Heart right ventricle (tissue), 16 donors: ENCODE data around the gene JOSD2. TPM values are rescaled to one million over a fixed set of nuclear protein-coding genes. Genes with fewer than 3 reads are reported as not detected.

ENCODE experiments used
- ATAC-seq, 8 donors: fragments of 200-7000 bp; cut with Tn5 transposase; one replicate each; pipeline ENCODE4 v1.9.1; 2020; ENCODE audit warnings: mild to moderate bottlenecking in 8 of 8, moderate library complexity in 8 of 8, moderate number of reproducible peaks in 1 of 8
- DNase-seq, 2 donors: peaks; one replicate each; pipeline ENCODE4 v3.0.0-alpha.2; 2020
- H3K27ac ChIP-seq, 10 donors: fragments of 200-600 bp; sonication (generic) in 2 of 10; one replicate each; pipeline versions ENCODE4 v1.5.0 to v1.8.0; 2020 to 2022; ENCODE audit warnings: mild to moderate bottlenecking in 3 of 10
- H3K27me3 ChIP-seq, 7 donors: fragments of 200-600 bp; one replicate each; pipeline ENCODE4 v1.8.0; 2021 to 2022; ENCODE audit warnings: mild to moderate bottlenecking in 2 of 7
- H3K36me3 ChIP-seq, 9 donors: fragments of 200-600 bp; sonication (generic) in 1 of 9; one replicate each; pipeline versions ENCODE4 v1.5.0 to v1.8.0; 2020 to 2022; ENCODE audit warnings: mild to moderate bottlenecking in 2 of 9
- H3K4me1 ChIP-seq, 9 donors: fragments of 200-600 bp; sonication (generic) in 1 of 9; one replicate each; pipeline versions ENCODE4 v1.5.0 to v1.8.0; 2020 to 2022; ENCODE audit warnings: mild to moderate bottlenecking in 4 of 9
- H3K4me3 ChIP-seq, 10 donors: fragments of 200-600 bp; sonication (generic) in 2 of 10; one replicate each; pipeline versions ENCODE4 v1.5.0 to v1.8.0; 2020 to 2022; ENCODE audit warnings: mild to moderate bottlenecking in 7 of 10, moderate library complexity in 2 of 10
- H3K9me3 ChIP-seq, 11 donors: fragments of 200-600 bp in 10 of 11; sonication (generic) in 2 of 11; one replicate each; pipeline versions ENCODE4 v1.5.0 to v1.8.0; 2013 to 2022; ENCODE audit warnings: mild to moderate bottlenecking in 2 of 11, control low read depth in 1 of 11, moderate library complexity in 1 of 11
- CTCF ChIP-seq, 9 donors: fragments of 200-600 bp; sonication (generic) in 2 of 9; IDR thresholded peaks; one replicate each; pipeline versions ENCODE4 v1.5.0 to v1.8.0; 2021 to 2022; ENCODE audit warnings: antibody characterized with exemption in 9 of 9, mild to moderate bottlenecking in 5 of 9, moderate library complexity in 1 of 9
- WGBS, 2 donors: extraction: QIAGEN DNeasy Blood & Tissue Kit; methylation state at CpG; one replicate each; pipeline ENCODE4 v1.1.7; 2013; ENCODE audit warnings: inconsistent platforms in 1 of 2; 5-methylcytosine and 5-hydroxymethylcytosine counted together
- intact Hi-C, 10 donors: fragments of 100-400 bp; cut with DNase I; formaldehyde crosslinking; loops; one replicate each; pipeline versions ENCODE4 v1.11.1 to v1.14.2; 2022
- polyA plus RNA-seq, 2 donors: library from polyadenylated mRNA; stranded (reverse); fragments of 200-250 nt; gene quantifications; one replicate each; pipeline ENCODE4 v1.2.3, GENCODE V29; 2013
- total RNA-seq, 10 donors: library from RNA; stranded (reverse); fragmentation: NEBNext Ultra II Directional in 3 of 10; extraction: Animal tissue kit (Norgen Biotek cat#: 25700) in 3 of 10; gene quantifications; one replicate each; pipeline versions ENCODE4 v1.2.1 to v1.2.4, GENCODE V29; 2021 to 2023
- donor health status: Arrhythmogenic right ventricular cardiomyopathy.
- donor health status: ischemic (EF 13 %, LVEDD 7.1; RV severe dilation, severe dysfunction).
- donor health status: healthy with polysubstance abuse.
- donor health status: DM: no; HTN: yes; CAD: no.
- donor health status: DM: no; HTN: no; CAD: no.
- donor health status: ischemic (EF 25% LVEDD 6.9; RV normal size, moderate dysfunction).
- donor health status: ischemic (EF 25% LVEDD 5.7; RV mildly dilated, moderate dysfunction).
- donor health status: healthy.
- donor health status: DM: yes; HTN: yes; CAD: no.
- donor health status: Ischemic cardiomyopathy.
- donor health status: ischemic (EF 35%, LVEDD 5.7; RV mildly dilated, moderate dysfunction).
- donor health status: nonischemic (EF 11% LVEDD 7.7; RV severe dilation, severe dysfunction).
- donor health status: DM: yes; HTN: yes; CAD: no.
- donor health status: PGD.
- donor health status: ischemic (EF 29% LVEDD 5.4; RV normal size, mild dysfunction).
- donor health status: nonischemic (EF 23%, LVEDD 6.1; RV moderate dilation, normal function).

JOSD2 gene
- total and polyA plus RNA-seq, 12 donors = 13.3 to 69.6 (median 31.0) TPM

- DNase-seq = no peak
- H3K27ac ChIP-seq = no peak overlapping the region
- H3K9me3 ChIP-seq = no peaks in the 10 kb centered on the region
- no peak for ATAC-seq
- 70 to 81% methylated on average over 16 to 19 of the region's 19 CpGs for WGBS, 2 donors
- H3K4me1 ChIP-seq = peaks cover 5 to 30% (median 19%) of the 10 kb centered on the region in 9 donors
- no peaks in the 10 kb centered on the region for H3K27me3 ChIP-seq
- H3K4me3 ChIP-seq = no peak overlapping the region
- H3K36me3 ChIP-seq = peaks cover 0 to 60% (median 19%) of the 10 kb centered on the region in 9 donors
- intact Hi-C loops = loop anchor here in 1 of 10 donors (5.0 kb wide), 2 partner anchors 33 to 107 kb away; partner anchors contain the start of genes ASPDH and JOSD2
- TF ChIP-seq CTCF (IDR thresholded peaks at IDR 0.05) = peak in 7 of 9 donors; percentile 46 to 65 (median 53)
Observed at GRCh38 chr19:50478901-50479715, 31.9 kb downstream of the JOSD2 start.

- peak overlapping the region in 5 of 10 donors; percentile 72 to 100 (median 86) for H3K4me3 ChIP-seq
- WGBS, 2 donors = 93% methylated on average over 17 of the region's 17 CpGs
- no peaks in the 10 kb centered on the region for H3K27me3 ChIP-seq
- ATAC-seq = no peak
- peaks cover 5 to 28% (median 19%) of the 10 kb centered on the region in 9 donors for H3K4me1 ChIP-seq
- no peak for DNase-seq
- H3K27ac ChIP-seq = no peak overlapping the region
- peaks cover 0 to 49% (median 19%) of the 10 kb centered on the region in 9 donors for H3K36me3 ChIP-seq
- no peaks in the 10 kb centered on the region for H3K9me3 ChIP-seq
- intact Hi-C loops = loop anchor here in 2 of 10 donors (2.0 to 5.0 kb wide), 3 partner anchors 33 to 106 kb away; partner anchors contain the start of genes JOSD2 (in 2 of the 2) and ASPDH (in 1 of the 2)
- TF ChIP-seq CTCF (IDR thresholded peaks at IDR 0.05) = no peak
Observed at GRCh38 chr19:50477751-50478515, 33.1 kb downstream of the JOSD2 start.

GRCh38 chr19:50476907-50477238, 34.1 kb downstream of the JOSD2 start:
- ATAC-seq = no peak

More at GRCh38 chr19:50476907-50477238, 34.1 kb downstream of the JOSD2 start:
- peaks cover 0 to 39% (median 19%) of the 10 kb centered on the region in 9 donors for H3K36me3 ChIP-seq
- TF ChIP-seq CTCF (IDR thresholded peaks at IDR 0.05) = no peak
- H3K4me1 ChIP-seq = peaks cover 5 to 25% (median 19%) of the 10 kb centered on the region in 9 donors
- intact Hi-C loops = loop anchor here in 2 of 10 donors (2.0 to 5.0 kb wide), 3 partner anchors 34 to 105 kb away; partner anchors contain the start of genes JOSD2 (in 2 of the 2) and ASPDH (in 1 of the 2)
- 15 to 19% methylated on average over 20 of the region's 20 CpGs for WGBS, 2 donors
- H3K27me3 ChIP-seq = no peaks in the 10 kb centered on the region
- peak overlapping the region in 9 of 10 donors; percentile 54 to 89 (median 75) for H3K27ac ChIP-seq
- no peak for DNase-seq
- H3K4me3 ChIP-seq = peak overlapping the region; percentile 72 to 100 (median 90)
- H3K9me3 ChIP-seq = no peaks in the 10 kb centered on the region
